Uterus (tissue), 4 donors: ENCODE measurements around the gene NR3C2. TPM values are rescaled to one million over a fixed set of nuclear protein-coding genes. Genes with fewer than 3 reads are reported as not detected.

Source experiments
- DNase-seq, 2 donors: peaks; one replicate each; pipeline ENCODE4 v3.0.0-alpha.2; 2019 to 2020
- H3K27ac ChIP-seq, 2 donors: fragments of 200-600 bp; sonication (generic); 1 replicate in 1 of 2; 2 replicates in 1 of 2; pipeline ENCODE4 v1.5.1; 2016 to 2018
- H3K27me3 ChIP-seq, 2 donors: fragments of 200-600 bp; sonication (generic); one replicate each; pipeline ENCODE4 v1.5.1; 2018 to 2019; ENCODE audit warnings: control low read depth in 1 of 2
- H3K36me3 ChIP-seq, 2 donors: fragments of 200-600 bp; sonication (generic); one replicate each; pipeline ENCODE4 v1.5.1; 2019; ENCODE audit warnings: control low read depth in 1 of 2
- H3K4me1 ChIP-seq, 2 donors: fragments of 200-600 bp; sonication (generic); one replicate each; pipeline ENCODE4 v1.5.1; 2018 to 2019; ENCODE audit warnings: control low read depth in 1 of 2
- H3K4me3 ChIP-seq, 2 donors: fragments of 200-600 bp; sonication (generic); 1 replicate in 1 of 2; 2 replicates in 1 of 2; pipeline ENCODE4 v1.5.1; 2018 to 2019; ENCODE audit warnings: mild to moderate bottlenecking in 1 of 2
- H3K9me3 ChIP-seq, 2 donors: fragments of 200-600 bp; sonication (generic); one replicate each; pipeline ENCODE4 v1.5.1; 2019; ENCODE audit warnings: control low read depth in 1 of 2
- CTCF ChIP-seq, 4 experiments: fragments of 200-600 bp in 2 of 4; fragments of 450-650 bp in 2 of 4; sonication (generic) in 2 of 4; IDR thresholded peaks; one replicate each; pipeline ENCODE4 v1.5.1; 2016 to 2019; ENCODE audit warnings: antibody characterized with exemption in 4 of 4, mild to moderate bottlenecking in 2 of 4, moderate library complexity in 1 of 4
- POLR2A ChIP-seq, 2 donors: fragments of 450-650 bp; IDR thresholded peaks; one replicate each; pipeline ENCODE4 v1.6.1; 2016; ENCODE audit warnings: antibody characterized with exemption in 2 of 2, mild to moderate bottlenecking in 1 of 2, moderate library complexity in 1 of 2
- intact Hi-C: fragments of 100-400 bp; cut with DNase I; formaldehyde crosslinking; loops from one replicate; pipeline ENCODE4 v1.15.1; 2023; ENCODE audit warnings: low total_unique reads
- total RNA-seq, 4 donors: library from RNA; depleted of rRNA in 3 of 4; stranded (reverse); fragments of >200 nt in 3 of 4; gene quantifications; one replicate each; pipeline versions ENCODE4 v1.1.0 to v1.2.4, GENCODE V29; 2014 to 2023
- donor health status: DM: yes; HTN: yes; CAD: no.

The NR3C2 gene
- total RNA-seq, 4 donors from 2014 or later, result 10.0 to 46.7 (median 12.5) TPM

GRCh38 chr4:148354186-148354585 is 88.0 kb downstream of the NR3C2 start:
- H3K4me1 ChIP-seq, result no peaks in the 10 kb centered on the region
- H3K4me3 ChIP-seq, result no peak overlapping the region
- no peak for DNase-seq
- no peaks in the 10 kb centered on the region for H3K9me3 ChIP-seq
- no peak for TF ChIP-seq POLR2A (IDR thresholded peaks at IDR 0.05)
- TF ChIP-seq CTCF (IDR thresholded peaks at IDR 0.05), result no peak
- no peak overlapping the region for H3K27ac ChIP-seq
- no peaks in the 10 kb centered on the region for H3K27me3 ChIP-seq
- intact Hi-C loops, result no loop called here
- H3K36me3 ChIP-seq, result no peaks in the 10 kb centered on the region

GRCh38 chr4:148353571-148353970 is 88.6 kb downstream of the NR3C2 start:
- Histone ChIP-seq H3K4me1 (no peaks in the 10 kb centered on the region), H3K4me3 (no peak overlapping the region), H3K27me3 (no peaks in the 10 kb centered on the region), H3K27ac (no peak overlapping the region), H3K36me3 (no peaks in the 10 kb centered on the region), H3K9me3 (no peaks in the 10 kb centered on the region)
- no peak for DNase-seq
- intact Hi-C loops, result no loop called here
- TF ChIP-seq CTCF (IDR thresholded peaks at IDR 0.05), result no peak
- no peak for TF ChIP-seq POLR2A (IDR thresholded peaks at IDR 0.05)

- TF ChIP-seq POLR2A (IDR thresholded peaks at IDR 0.05) (no peak), CTCF (IDR thresholded peaks at IDR 0.05) (no peak)
- no peaks in the 10 kb centered on the region for H3K9me3 ChIP-seq
- intact Hi-C loops, result no loop called here
- no peaks in the 10 kb centered on the region for H3K36me3 ChIP-seq
- no peaks in the 10 kb centered on the region for H3K4me1 ChIP-seq
- no peak for DNase-seq
- no peaks in the 10 kb centered on the region for H3K27me3 ChIP-seq
- H3K27ac ChIP-seq, result no peak overlapping the region
- H3K4me3 ChIP-seq, result no peak overlapping the region
Measured at GRCh38 chr4:148349153-148349552, 93.1 kb downstream of the NR3C2 start.

GRCh38 chr4:148346657-148347056 is 95.6 kb downstream of the NR3C2 start:
- Histone ChIP-seq H3K4me3 (no peak overlapping the region), H3K36me3 (no peaks in the 10 kb centered on the region), H3K9me3 (peaks cover 0 to under 1% of the 10 kb centered on the region in 2 donors), H3K4me1 (no peaks in the 10 kb centered on the region), H3K27ac (no peak overlapping the region), H3K27me3 (no peaks in the 10 kb centered on the region)
- intact Hi-C loops, result no loop called here
- DNase-seq, result no peak
- TF ChIP-seq CTCF (IDR thresholded peaks at IDR 0.05), result no peak
- TF ChIP-seq POLR2A (IDR thresholded peaks at IDR 0.05), result no peak

GRCh38 chr4:148345509-148345908 is 96.7 kb downstream of the NR3C2 start:
- intact Hi-C loops, result no loop called here
- Histone ChIP-seq H3K36me3 (no peaks in the 10 kb centered on the region), H3K27me3 (no peaks in the 10 kb centered on the region), H3K27ac (no peak overlapping the region), H3K4me1 (no peaks in the 10 kb centered on the region), H3K9me3 (peaks cover 0 to 3% of the 10 kb centered on the region in 2 donors), H3K4me3 (no peak overlapping the region)
- DNase-seq, result no peak
- TF ChIP-seq POLR2A (IDR thresholded peaks at IDR 0.05) (no peak), CTCF (IDR thresholded peaks at IDR 0.05) (no peak)
